MCF 10A (cell line): ENCODE measurements around the gene RASSF8. TPM values are rescaled to one million over a fixed set of nuclear protein-coding genes. Genes with fewer than 3 reads are reported as not detected.
A peak's percentile ranks its signal among the peaks of the same experiment; 100 is the strongest.

ENCODE experiments used
- BruUV-seq: library from RNA; stranded (reverse); fragments of 400-500 nt; replicated peaks from 2 replicates; lab custom pipeline; 2021; lab: Mats Ljungman, UMichigan
- CTCF ChIA-PET: fragments of 300-600 bp; sonication (Branson Sonifier 250); formaldehyde crosslinking; extraction: SDS; loops from one replicate; lab custom pipeline; 2021; ENCODE audit warnings: antibody characterized with exemption, inconsistent platforms; lab: Yijun Ruan, JAX
- POLR2A ChIA-PET: fragments of 300-600, 350-650 bp; sonication (Branson Sonifier 250); formaldehyde crosslinking; extraction: SDS; loops from one replicate; lab custom pipeline; 2020; ENCODE audit warnings: antibody characterized with exemption, inconsistent platforms; lab: Yijun Ruan, JAX
- DNase-seq: peaks from one replicate; pipeline ENCODE4 v3.0.0-alpha.2; 2018; ENCODE audit not compliant: unreplicated experiment
- H3K27ac Mint-ChIP-seq: one replicate; pipeline ENCODE4 v1.8.0; 2022; ENCODE audit warnings: mild to moderate bottlenecking, low read depth, mixed read lengths; ENCODE audit not compliant: unreplicated experiment
- H3K27me3 Mint-ChIP-seq: one replicate; pipeline ENCODE4 v1.8.0; 2022; ENCODE audit warnings: mixed read lengths; ENCODE audit not compliant: insufficient read depth, unreplicated experiment
- H3K36me3 Mint-ChIP-seq: one replicate; pipeline ENCODE4 v1.8.0; 2022; ENCODE audit warnings: mild to moderate bottlenecking, moderate library complexity, mixed read lengths; ENCODE audit not compliant: insufficient read depth, unreplicated experiment
- H3K4me1 Mint-ChIP-seq: one replicate; pipeline ENCODE4 v1.8.0; 2022; ENCODE audit warnings: mixed read lengths; ENCODE audit not compliant: insufficient read depth, unreplicated experiment
- H3K4me3 Mint-ChIP-seq: one replicate; pipeline ENCODE4 v1.8.0; 2022; ENCODE audit warnings: mild to moderate bottlenecking, moderate library complexity, mixed read lengths; ENCODE audit not compliant: unreplicated experiment
- H3K9me3 Mint-ChIP-seq: one replicate; pipeline ENCODE4 v1.8.0; 2022; ENCODE audit warnings: mixed read lengths; ENCODE audit not compliant: unreplicated experiment
- CTCF ChIP-seq: fragments of 200-600 bp; IDR thresholded peaks from one replicate; pipeline ENCODE4 v1.8.0; 2022; ENCODE audit warnings: antibody characterized with exemption, mild to moderate bottlenecking; ENCODE audit not compliant: unreplicated experiment
- intact Hi-C: fragments of 100-400 bp; cut with micrococcal nuclease; formaldehyde crosslinking; loops from 2 replicates; pipeline ENCODE4 v1.14.1; 2022
- total RNA-seq: library from RNA; stranded (reverse); gene quantifications from 2 replicates; pipeline ENCODE4 v1.2.3, GENCODE V29; 2022

RASSF8 gene
- total RNA-seq, 1 experiment from 2014 or later = 52.9 TPM

GRCh38 chr12:26022043-26022442 lies 63.6 kb downstream of the RASSF8 start:
- intact Hi-C loops = no loop called here
- H3K36me3 Mint-ChIP-seq = no peaks in the 10 kb centered on the region
- no peak overlapping the region for H3K4me3 Mint-ChIP-seq
- ChIA-PET CTCF (interaction anchor here (0.6 to 1.8 kb wide), 2 partner anchors 35 to 346 kb away, joined by 3 to 5 read pairs; no protein-coding TSS in a partner anchor), POLR2A (interaction anchor here (1.2 kb wide), 1 partner anchor 10 kb away, joined by 5 read pairs; no protein-coding TSS in a partner anchor)
- no peaks in the 10 kb centered on the region for H3K27me3 Mint-ChIP-seq
- no peak for DNase-seq
- no peak overlapping the region for H3K27ac Mint-ChIP-seq
- BruUV-seq = no TSS peak
- TF ChIP-seq CTCF = no peak
- peaks cover 13% of the 10 kb centered on the region for H3K4me1 Mint-ChIP-seq
- H3K9me3 Mint-ChIP-seq = no peaks in the 10 kb centered on the region

GRCh38 chr12:26026713-26027112 lies 68.2 kb downstream of the RASSF8 start:
- intact Hi-C loops = loop anchor here (5.0 kb wide), 1 partner anchor 199 kb away; no protein-coding TSS in a partner anchor
- ChIA-PET CTCF (interaction anchor here (0.6 to 1.8 kb wide), 2 partner anchors 591 to 592 kb away, joined by 3 to 8 read pairs; no protein-coding TSS in a partner anchor), POLR2A (interaction anchor here (1.2 to 1.4 kb wide), 2 partner anchors 62 to 67 kb away, joined by 4 to 8 read pairs; no protein-coding TSS in a partner anchor)
- BruUV-seq = no TSS peak
- Mint-ChIP-seq H3K4me1 (peaks cover 21% of the 10 kb centered on the region), H3K9me3 (no peaks in the 10 kb centered on the region), H3K4me3 (no peak overlapping the region), H3K27ac (no peak overlapping the region), H3K27me3 (no peaks in the 10 kb centered on the region), H3K36me3 (no peaks in the 10 kb centered on the region)
- DNase-seq = no peak
- TF ChIP-seq CTCF = no peak

DNA sequence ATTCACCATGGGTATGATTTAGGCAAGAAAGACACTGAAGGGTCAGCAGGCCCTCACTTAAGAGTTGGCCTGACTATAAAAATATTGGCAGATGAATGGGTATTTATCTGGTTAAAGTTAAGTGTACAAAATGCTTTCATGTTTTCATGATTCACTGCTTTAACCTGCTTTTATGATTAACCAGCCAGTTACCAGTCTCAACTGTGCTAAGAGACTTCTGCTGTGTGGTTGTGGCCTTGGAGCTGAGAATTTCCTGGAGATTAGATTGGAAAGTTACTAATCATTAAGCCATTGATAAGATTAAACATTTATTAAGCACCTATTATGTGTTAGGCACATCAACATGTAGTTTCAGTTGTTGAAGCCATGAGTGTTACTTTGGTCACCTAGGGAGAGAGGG lies 68.9 kb downstream of the RASSF8 start:
- Mint-ChIP-seq H3K4me1 (peaks cover 17% of the 10 kb centered on the region), H3K4me3 (no peak overlapping the region), H3K9me3 (no peaks in the 10 kb centered on the region), H3K27me3 (no peaks in the 10 kb centered on the region), H3K27ac (no peak overlapping the region), H3K36me3 (no peaks in the 10 kb centered on the region)
- BruUV-seq = no TSS peak
- CTCF ChIA-PET = interaction anchor here (0.8 to 2.3 kb wide), 8 partner anchors 10 to 591 kb away, joined by 3 to 9 read pairs (median 5); no protein-coding TSS in a partner anchor
- POLR2A ChIA-PET = interaction anchor here (1.2 to 1.4 kb wide), 2 partner anchors 63 to 68 kb away, joined by 4 to 8 read pairs; no protein-coding TSS in a partner anchor
- no peak for TF ChIP-seq CTCF
- DNase-seq = no peak
- intact Hi-C loops = loop anchor here (5.0 kb wide), 1 partner anchor 200 kb away; no protein-coding TSS in a partner anchor

- H3K4me3 Mint-ChIP-seq = no peak overlapping the region
- CTCF ChIA-PET = interaction anchor here (0.6 to 2.3 kb wide), 22 partner anchors 9 to 622 kb away, joined by 3 to 24 read pairs (median 4); no protein-coding TSS in a partner anchor
- BruUV-seq = no TSS peak
- DNase-seq = peak; percentile 56
- no peak overlapping the region for H3K27ac Mint-ChIP-seq
- peaks cover 21% of the 10 kb centered on the region for H3K4me1 Mint-ChIP-seq
- no peaks in the 10 kb centered on the region for H3K27me3 Mint-ChIP-seq
- POLR2A ChIA-PET = interaction anchor here (0.7 to 1.6 kb wide), 3 partner anchors 31 to 263 kb away, joined by 3 read pairs; no protein-coding TSS in a partner anchor
- peak; percentile 80 for TF ChIP-seq CTCF
- intact Hi-C loops = loop anchor here (1.0 to 5.0 kb wide), 5 partner anchors 70 to 593 kb away; no protein-coding TSS in a partner anchor
- no peaks in the 10 kb centered on the region for H3K36me3 Mint-ChIP-seq
- H3K9me3 Mint-ChIP-seq = no peaks in the 10 kb centered on the region
Observed at GRCh38 chr12:26028953-26029735, 70.7 kb downstream of the RASSF8 start.
